ENCODE data around the gene MARCKS. TPM values are rescaled to one million over a fixed set of nuclear protein-coding genes. Genes with fewer than 3 reads are reported as not detected.

The MARCKS gene
- total and polyA plus RNA-seq, 10 of the 15 experiments (the other 5 are each of a cell fraction or from before 2014, with no cell fraction given): 29.0 to 164 (median 74.5) TPM

DNA sequence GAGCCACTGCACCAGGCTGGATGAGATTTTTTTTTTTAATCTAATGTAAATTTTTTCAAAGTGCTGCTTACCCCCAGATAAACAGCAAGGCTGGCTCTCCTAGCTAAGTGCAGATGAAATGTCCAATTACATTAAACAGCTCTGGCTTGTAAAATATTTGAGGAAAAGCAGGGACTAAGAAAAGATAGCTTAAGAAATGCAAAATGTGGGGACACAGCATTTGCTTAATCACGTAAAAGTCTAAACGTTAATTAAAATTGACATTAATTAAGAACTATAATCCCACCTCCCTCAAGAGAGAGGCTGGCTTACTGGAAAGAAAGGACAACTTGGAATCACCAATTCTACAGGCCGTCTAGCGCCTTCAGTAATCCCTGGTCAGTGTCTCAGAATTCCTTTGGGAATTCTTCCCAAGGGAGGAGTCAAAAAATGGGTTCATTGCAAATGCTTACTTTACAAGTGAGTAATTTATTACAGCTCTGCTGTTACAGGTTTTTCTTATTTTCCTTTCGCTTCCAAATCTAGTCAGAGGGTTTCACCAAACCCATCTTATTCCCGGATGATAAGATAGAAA lies 13.6 kb upstream of the MARCKS start:
- Histone ChIP-seq H3K36me3 (ENCODE audit: control insufficient read depth in 2 of 2, insufficient read depth in 2 of 2, low read length in 1 of 2) (no peaks in the 10 kb centered on the region), H3K27me3 (replicated peaks in 1 of 2; ENCODE audit: control insufficient read depth in 2 of 2, insufficient read depth in 2 of 2, low read length in 1 of 2) (no peaks in the 10 kb centered on the region), H2AFZ (ENCODE audit: control insufficient read depth, low read depth, low read length) (no peak overlapping the region), H3K4me3 (no peak overlapping the region), H3K79me2 (ENCODE audit: control insufficient read depth, insufficient read depth, low read length) (no peaks in the 10 kb centered on the region), H4K20me1 (ENCODE audit: control insufficient read depth, insufficient read depth) (no peaks in the 10 kb centered on the region), H3K4me2 (ENCODE audit: control insufficient read depth, insufficient read depth) (no peak overlapping the region), H3K4me1 (ENCODE audit: control insufficient read depth, insufficient read depth, low read length) (no peaks in the 10 kb centered on the region), H3K9me3 (replicated peaks; ENCODE audit: control insufficient read depth, insufficient read depth, low read length) (no peaks in the 10 kb centered on the region), H3K9ac (ENCODE audit: control insufficient read depth, insufficient read depth, low read length) (no peak overlapping the region), H3K27ac (ENCODE audit: control insufficient read depth, insufficient read depth) (no peak overlapping the region)
- ChIA-PET POLR2A (interaction anchor here (1.1 kb wide), 1 partner anchor 15 kb away, joined by 4 read pairs; no protein-coding TSS in a partner anchor), SMC1A (ENCODE audit: uncharacterized antibody, unreplicated experiment) (interaction anchor here (0.5 to 1.6 kb wide), 3 partner anchors 39 to 354 kb away, joined by 3 read pairs; no protein-coding TSS in a partner anchor), CTCF (interaction anchor here (0.8 kb wide), 1 partner anchor 1010 kb away, joined by 3 read pairs; no protein-coding TSS in a partner anchor), RAD21 (ENCODE audit: unreplicated experiment) (no interaction called here)
- ATAC-seq (no peak), FAIRE-seq (no peak), DNase-seq (ENCODE audit: low read depth, low spot score) (no peak)
- intact Hi-C loops (cut with micrococcal nuclease; ENCODE audit: unreplicated experiment) (no loop called here), in situ Hi-C loops (cut with MboI) (no loop called here)
- TF ChIP-seq, protein P1, sequence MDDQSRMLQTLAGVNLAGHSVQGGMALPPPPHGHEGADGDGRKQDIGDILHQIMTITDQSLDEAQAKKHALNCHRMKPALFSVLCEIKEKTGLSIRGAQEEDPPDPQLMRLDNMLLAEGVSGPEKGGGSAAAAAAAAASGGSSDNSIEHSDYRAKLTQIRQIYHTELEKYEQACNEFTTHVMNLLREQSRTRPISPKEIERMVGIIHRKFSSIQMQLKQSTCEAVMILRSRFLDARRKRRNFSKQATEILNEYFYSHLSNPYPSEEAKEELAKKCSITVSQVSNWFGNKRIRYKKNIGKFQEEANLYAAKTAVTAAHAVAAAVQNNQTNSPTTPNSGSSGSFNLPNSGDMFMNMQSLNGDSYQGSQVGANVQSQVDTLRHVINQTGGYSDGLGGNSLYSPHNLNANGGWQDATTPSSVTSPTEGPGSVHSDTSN (IDR thresholded peaks at IDR 0.05; ENCODE audit: insufficient replicate concordance, low read depth, low read length): no peak
- TF ChIP-seq ZBED1 (IDR thresholded peaks at IDR 0.05; ENCODE audit: borderline replicate concordance) (no peak), TARDBP (IDR thresholded peaks at IDR 0.05; ENCODE audit: borderline replicate concordance) (no peak), ZZZ3 (IDR thresholded peaks at IDR 0.05; ENCODE audit: control insufficient read depth, insufficient read length, low read depth) (no peak), SMAD5 (IDR thresholded peaks at IDR 0.05; ENCODE audit: low read depth) (no peak), PML (IDR thresholded peaks at IDR 0.05; ENCODE audit: low read length) (no peak), SUZ12 (IDR thresholded peaks at IDR 0.05; ENCODE audit: unreplicated experiment) (no peak), MYC (IDR thresholded peaks at IDR 0.05; ENCODE audit: insufficient read depth, insufficient read length, insufficient replicate concordance, low read length, severe bottlenecking) (no peak)
- TF ChIP-seq, protein P2, sequence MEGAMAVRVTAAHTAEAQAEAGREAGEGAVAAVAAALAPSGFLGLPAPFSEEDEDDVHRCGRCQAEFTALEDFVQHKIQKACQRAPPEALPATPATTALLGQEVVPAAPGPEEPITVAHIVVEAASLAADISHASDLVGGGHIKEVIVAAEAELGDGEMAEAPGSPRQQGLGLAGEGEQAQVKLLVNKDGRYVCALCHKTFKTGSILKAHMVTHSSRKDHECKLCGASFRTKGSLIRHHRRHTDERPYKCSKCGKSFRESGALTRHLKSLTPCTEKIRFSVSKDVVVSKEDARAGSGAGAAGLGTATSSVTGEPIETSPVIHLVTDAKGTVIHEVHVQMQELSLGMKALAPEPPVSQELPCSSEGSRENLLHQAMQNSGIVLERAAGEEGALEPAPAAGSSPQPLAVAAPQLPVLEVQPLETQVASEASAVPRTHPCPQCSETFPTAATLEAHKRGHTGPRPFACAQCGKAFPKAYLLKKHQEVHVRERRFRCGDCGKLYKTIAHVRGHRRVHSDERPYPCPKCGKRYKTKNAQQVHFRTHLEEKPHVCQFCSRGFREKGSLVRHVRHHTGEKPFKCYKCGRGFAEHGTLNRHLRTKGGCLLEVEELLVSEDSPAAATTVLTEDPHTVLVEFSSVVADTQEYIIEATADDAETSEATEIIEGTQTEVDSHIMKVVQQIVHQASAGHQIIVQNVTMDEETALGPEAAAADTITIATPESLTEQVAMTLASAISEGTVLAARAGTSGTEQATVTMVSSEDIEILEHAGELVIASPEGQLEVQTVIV (IDR thresholded peaks at IDR 0.05; ENCODE audit: borderline replicate concordance, partially characterized antibody): no peak
- BruUV-seq (replicated peaks): no TSS peak
- 97% methylated on average over 6 of the region's 6 CpGs for WGBS (ENCODE audit: insufficient coverage, insufficient replicate concordance, low lambda C conversion rate, missing lambda C conversion rate)
